ENCODE measurements around the gene ZNF738.

ZNF738 gene

GRCh38 chr19:21423057-21424041 lies 64.5 kb downstream of the ZNF738 start:
- no peak for DNase-seq
